Measurements from ENCODE around the gene IKZF1.

IKZF1 gene

DNA sequence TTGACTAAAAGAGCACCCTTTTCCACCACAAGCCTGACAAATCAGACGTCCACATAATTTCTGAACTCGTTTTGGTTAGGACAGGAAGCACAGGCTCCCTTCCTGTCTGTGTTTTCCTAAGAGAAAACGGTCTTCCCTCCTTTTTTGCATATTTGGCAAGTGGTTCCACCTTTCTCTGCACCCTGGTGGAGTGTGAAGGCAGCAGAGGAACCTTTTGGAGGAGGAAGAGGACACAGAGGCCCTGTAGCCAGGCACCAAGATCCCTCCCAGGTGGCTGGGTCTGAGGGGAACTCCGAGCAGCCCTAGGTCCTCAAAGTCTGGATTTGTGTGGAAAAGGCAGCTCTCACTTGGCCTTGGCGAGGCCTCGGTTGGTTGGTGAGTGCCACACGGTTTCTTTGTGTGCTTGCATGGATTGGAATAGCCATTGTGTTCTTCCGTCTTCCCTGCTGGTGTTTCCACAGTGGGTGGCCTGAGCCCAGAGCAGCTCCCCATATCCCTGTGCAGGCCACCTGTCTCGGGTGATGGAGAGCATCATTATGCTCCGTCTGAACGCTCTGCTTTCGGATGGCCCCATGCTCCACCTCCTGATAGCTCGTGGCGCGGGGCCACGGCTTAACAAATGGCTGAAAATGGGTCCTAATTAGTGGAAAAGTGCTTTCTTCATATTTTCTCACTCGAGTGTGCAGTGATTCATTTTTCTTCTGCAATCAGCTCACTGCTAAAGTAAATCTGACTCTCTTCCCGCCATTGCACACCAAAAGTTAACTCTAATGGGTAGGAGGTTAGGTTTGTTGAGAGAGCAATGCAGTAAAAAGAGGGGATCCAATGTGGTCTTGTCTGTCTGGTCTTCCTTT is 4.2 kb downstream of the IKZF1 start:
- DNase-seq (ENCODE audit: low read depth) = no peak
- TF ChIP-seq, protein P1, sequence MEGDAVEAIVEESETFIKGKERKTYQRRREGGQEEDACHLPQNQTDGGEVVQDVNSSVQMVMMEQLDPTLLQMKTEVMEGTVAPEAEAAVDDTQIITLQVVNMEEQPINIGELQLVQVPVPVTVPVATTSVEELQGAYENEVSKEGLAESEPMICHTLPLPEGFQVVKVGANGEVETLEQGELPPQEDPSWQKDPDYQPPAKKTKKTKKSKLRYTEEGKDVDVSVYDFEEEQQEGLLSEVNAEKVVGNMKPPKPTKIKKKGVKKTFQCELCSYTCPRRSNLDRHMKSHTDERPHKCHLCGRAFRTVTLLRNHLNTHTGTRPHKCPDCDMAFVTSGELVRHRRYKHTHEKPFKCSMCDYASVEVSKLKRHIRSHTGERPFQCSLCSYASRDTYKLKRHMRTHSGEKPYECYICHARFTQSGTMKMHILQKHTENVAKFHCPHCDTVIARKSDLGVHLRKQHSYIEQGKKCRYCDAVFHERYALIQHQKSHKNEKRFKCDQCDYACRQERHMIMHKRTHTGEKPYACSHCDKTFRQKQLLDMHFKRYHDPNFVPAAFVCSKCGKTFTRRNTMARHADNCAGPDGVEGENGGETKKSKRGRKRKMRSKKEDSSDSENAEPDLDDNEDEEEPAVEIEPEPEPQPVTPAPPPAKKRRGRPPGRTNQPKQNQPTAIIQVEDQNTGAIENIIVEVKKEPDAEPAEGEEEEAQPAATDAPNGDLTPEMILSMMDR (conservative IDR thresholded peaks at IDR 0.05; ENCODE audit: low read depth, low read length) = no peak
- H3K4me3 ChIP-seq (ENCODE audit: low read depth, low read length) = no peak overlapping the region

DNA sequence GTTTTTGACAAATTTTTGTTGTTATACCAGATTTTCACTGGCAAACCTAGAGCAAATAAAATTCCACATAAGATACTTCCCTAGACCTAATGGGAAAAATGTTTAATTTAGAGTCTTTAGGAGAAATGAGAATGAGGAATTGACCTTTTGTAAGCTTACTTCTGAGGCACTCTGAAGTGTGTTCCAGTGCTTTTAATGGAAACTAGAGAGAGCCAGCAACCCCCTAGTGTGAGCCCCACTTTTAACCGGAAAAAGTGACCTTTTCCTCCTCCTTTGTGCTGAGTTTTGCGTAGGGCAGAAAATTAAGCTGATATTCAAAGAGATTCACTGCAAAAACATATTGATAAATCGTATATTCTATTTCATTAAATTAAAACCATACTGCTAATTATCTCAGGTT is 5.2 kb downstream of the IKZF1 start:
- no peak for DNase-seq (ENCODE audit: low read depth)
- TF ChIP-seq, protein P1 (conservative IDR thresholded peaks at IDR 0.05; ENCODE audit: low read depth, low read length) = no peak
- H3K4me3 ChIP-seq (ENCODE audit: low read depth, low read length) = no peak overlapping the region

DNA sequence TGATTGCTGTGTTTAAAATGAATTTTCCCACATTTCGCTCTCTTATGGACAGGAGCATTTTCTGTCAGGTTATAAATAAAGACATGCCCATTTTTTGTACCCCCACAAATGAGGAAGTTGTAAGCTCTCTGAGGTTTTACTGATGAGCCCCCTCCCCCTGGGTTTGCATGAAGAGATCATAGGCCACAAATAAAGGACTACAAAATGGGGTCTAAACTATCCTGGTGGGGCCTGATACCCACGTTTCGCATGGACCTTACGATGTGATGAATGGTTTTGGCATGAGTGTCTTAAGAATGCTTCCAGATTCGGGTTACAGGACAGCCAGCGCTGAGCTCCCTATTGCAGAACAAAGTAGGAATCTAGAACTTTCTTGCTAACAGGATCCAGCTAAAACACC is 5.8 kb downstream of the IKZF1 start:
- no peak for DNase-seq (ENCODE audit: low read depth)
- TF ChIP-seq, protein P1 (conservative IDR thresholded peaks at IDR 0.05; ENCODE audit: low read depth, low read length) = no peak
- H3K4me3 ChIP-seq (ENCODE audit: low read depth, low read length) = no peak overlapping the region

DNA sequence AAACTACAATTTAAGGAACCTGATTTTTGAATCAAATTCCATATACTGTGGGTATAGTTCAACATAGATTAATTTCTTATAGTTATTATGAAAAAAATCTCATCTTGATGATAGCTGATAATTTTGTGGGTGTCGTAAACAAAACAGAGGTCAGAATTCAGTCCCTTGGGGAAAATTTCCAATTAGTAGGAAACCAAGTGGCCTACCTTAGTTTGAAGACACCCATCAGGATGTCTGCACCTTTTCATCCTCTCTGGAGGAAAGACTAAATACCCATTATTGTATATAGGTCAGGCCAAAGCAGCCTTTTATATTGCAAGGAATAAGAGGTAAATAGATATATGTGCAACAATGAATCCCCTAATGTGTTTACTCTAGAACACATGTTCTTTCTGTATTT is 6.4 kb downstream of the IKZF1 start:
- TF ChIP-seq, protein P1 (conservative IDR thresholded peaks at IDR 0.05; ENCODE audit: low read depth, low read length) = no peak
- no peak for DNase-seq (ENCODE audit: low read depth)
- no peak overlapping the region for H3K4me3 ChIP-seq (ENCODE audit: low read depth, low read length)

DNA sequence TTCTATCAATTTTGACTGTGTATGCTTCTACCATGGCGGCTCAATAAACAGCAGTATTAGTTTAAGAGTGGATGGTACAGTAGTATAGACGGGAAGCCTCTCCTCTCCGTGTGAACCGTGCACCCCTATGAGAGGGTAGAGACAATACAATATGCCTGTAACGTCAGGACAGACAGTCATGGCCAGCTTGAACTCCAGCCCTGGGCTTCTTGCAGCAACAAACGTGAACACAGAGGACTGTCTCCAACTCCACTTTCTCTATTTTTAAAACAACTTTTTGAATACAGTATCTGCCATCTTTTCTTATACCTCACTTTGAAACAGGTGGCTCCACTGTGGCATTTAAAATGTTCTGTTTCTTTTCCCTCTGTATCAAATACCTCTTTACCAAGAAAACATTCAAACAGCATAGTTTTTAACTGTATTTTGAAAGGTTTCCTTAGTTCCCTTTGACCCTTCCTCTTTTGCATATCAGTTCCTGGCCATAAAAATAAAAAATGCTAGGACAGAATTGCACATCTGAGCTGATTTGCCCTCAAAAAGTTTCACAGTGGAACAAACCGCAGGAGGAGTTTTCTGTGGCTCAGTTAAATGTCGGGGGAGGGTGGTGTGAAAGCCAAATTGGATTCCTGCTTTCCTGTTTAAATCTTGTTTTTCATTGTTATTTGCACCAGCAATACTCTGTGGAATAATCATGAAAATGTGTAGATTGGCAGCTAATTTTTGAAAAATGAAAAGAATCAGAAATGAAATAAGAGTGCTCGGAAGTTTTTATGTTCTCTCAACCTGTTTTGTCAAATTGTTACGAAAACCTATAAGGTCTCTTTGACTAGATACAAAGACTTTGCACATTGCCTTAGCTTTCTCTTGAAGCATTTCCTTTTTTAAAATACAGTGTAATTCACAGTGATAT is 8.0 kb downstream of the IKZF1 start:
- H3K4me3 ChIP-seq (ENCODE audit: low read depth, low read length) = no peak overlapping the region
- TF ChIP-seq, protein P1 (conservative IDR thresholded peaks at IDR 0.05; ENCODE audit: low read depth, low read length) = no peak
- DNase-seq (ENCODE audit: low read depth) = no peak

DNA sequence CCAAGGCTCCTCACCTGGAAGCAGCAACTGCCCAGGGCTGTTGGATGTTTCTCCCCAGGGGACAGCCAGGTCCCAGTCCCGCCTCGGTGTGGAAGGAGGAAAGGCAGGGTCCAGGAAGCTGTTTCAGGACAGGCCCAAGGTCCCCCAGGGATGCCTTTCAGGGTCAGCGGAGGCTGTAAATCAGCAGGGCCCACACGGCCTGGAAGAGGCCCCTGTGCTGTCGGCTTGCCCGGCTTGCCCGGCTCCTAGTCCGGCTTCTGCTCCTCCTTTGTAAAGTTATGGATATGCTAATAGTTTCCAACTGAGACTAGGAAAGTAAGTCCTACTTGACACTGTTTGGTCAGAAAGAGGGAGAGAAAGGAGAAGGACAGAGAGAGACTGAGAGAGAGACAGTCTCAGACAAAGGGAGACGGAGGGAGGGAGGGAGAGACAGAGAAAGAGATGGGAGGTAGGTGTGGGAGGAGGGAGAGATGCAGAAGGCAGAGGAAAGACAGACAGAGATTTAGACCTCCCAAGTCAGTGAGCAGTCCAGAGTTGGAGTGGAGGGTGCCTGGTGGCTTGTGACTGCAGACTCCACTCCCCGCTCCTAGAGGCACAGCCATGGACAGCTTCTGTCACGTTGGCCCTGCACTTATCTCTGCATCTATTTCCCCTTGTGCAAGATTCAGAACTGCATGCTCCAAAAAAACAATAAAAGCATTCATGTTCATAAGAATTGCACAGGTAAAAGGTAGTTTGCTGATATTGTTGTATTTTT is 10.5 kb downstream of the IKZF1 start:
- TF ChIP-seq, protein P1 (conservative IDR thresholded peaks at IDR 0.05; ENCODE audit: low read depth, low read length) = no peak
- no peak for DNase-seq (ENCODE audit: low read depth)
- H3K4me3 ChIP-seq (ENCODE audit: low read depth, low read length) = no peak overlapping the region

All from choroid plexus epithelial cell (primary cell).